ENCODE results near the gene TRAF3. TPM values are rescaled to one million over a fixed set of nuclear protein-coding genes. Genes with fewer than 3 reads are reported as not detected.

TRAF3 gene
- total RNA-seq, 1 experiment from 2014 or later: 25.3 TPM

- H3K27ac Mint-ChIP-seq (ENCODE audit: low read depth, unreplicated experiment): no peak overlapping the region
- no peaks in the 10 kb centered on the region for H3K4me1 Mint-ChIP-seq (ENCODE audit: insufficient read depth, unreplicated experiment)
Observed at GRCh38 chr14:102901633-102902032, 124.4 kb downstream of the TRAF3 start.

GRCh38 chr14:102902086-102902485 lies 124.8 kb downstream of the TRAF3 start:
- BruUV-seq (replicated peaks): no TSS peak
- Mint-ChIP-seq H3K9me3 (ENCODE audit: unreplicated experiment) (no peaks in the 10 kb centered on the region), H3K27me3 (ENCODE audit: insufficient read depth, unreplicated experiment) (no peaks in the 10 kb centered on the region), H3K36me3 (ENCODE audit: insufficient read depth, unreplicated experiment) (peaks cover 41% of the 10 kb centered on the region), H3K4me1 (ENCODE audit: insufficient read depth, unreplicated experiment) (no peaks in the 10 kb centered on the region), H3K4me3 (ENCODE audit: unreplicated experiment) (no peak overlapping the region), H3K27ac (ENCODE audit: low read depth, unreplicated experiment) (no peak overlapping the region)
- no peak for DNase-seq (ENCODE audit: unreplicated experiment)
- CTCF ChIA-PET: no interaction called here
- POLR2A ChIA-PET: no interaction called here
- no peak for TF ChIP-seq CTCF (IDR thresholded peaks at IDR 0.05; ENCODE audit: unreplicated experiment)
- intact Hi-C loops (cut with micrococcal nuclease): no loop called here

More at GRCh38 chr14:102901633-102902032, 124.4 kb downstream of the TRAF3 start:
- ChIA-PET POLR2A (no interaction called here), CTCF (interaction anchor here (0.5 kb wide), 1 partner anchor 10 kb away, joined by 3 read pairs; no protein-coding TSS in a partner anchor)
- Mint-ChIP-seq H3K36me3 (ENCODE audit: insufficient read depth, unreplicated experiment) (peaks cover 37% of the 10 kb centered on the region), H3K4me3 (ENCODE audit: unreplicated experiment) (no peak overlapping the region), H3K27me3 (ENCODE audit: insufficient read depth, unreplicated experiment) (no peaks in the 10 kb centered on the region), H3K9me3 (ENCODE audit: unreplicated experiment) (no peaks in the 10 kb centered on the region)
- BruUV-seq (replicated peaks): no TSS peak
- no peak for TF ChIP-seq CTCF (IDR thresholded peaks at IDR 0.05; ENCODE audit: unreplicated experiment)
- DNase-seq (ENCODE audit: unreplicated experiment): no peak
- intact Hi-C loops (cut with micrococcal nuclease): no loop called here

DNA sequence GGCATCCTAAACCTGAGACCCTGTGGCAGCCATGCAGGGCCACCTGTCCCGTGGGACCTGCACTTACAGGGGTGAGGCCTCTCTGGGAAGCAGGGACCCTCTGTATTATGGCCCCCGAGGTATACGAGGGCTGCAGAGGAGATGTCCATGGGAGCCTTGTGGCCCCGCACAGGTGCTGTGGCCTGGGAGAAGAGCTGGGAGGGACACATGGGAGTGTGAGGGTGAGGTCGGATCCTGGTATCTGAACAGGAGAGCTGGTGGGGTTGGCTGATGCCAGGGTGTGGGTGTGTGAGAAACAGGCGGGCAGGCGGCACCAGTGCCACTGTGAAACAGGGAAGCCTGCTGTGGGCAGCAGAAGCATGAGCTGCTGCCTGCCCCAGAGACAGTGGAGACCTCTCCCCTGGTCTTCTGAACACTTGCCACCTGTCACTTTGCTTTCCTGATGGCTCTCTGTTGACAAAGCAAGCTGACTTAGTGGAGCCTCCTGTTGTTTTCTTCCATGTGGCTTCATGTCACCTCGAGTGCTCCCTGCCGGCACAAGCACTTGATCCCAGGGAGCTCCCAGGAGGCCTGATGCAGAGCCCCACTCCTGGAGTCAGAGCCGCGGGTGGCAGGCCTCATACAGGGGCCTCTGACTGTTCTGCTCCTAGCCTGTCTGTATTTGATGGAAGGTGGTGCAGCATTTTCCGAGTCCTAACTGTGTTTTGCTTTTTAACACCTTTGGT lies 125.4 kb downstream of the TRAF3 start:
- Mint-ChIP-seq H3K4me3 (ENCODE audit: unreplicated experiment) (no peak overlapping the region), H3K27me3 (ENCODE audit: insufficient read depth, unreplicated experiment) (no peaks in the 10 kb centered on the region), H3K36me3 (ENCODE audit: insufficient read depth, unreplicated experiment) (peaks cover 42% of the 10 kb centered on the region), H3K4me1 (ENCODE audit: insufficient read depth, unreplicated experiment) (no peaks in the 10 kb centered on the region), H3K27ac (ENCODE audit: low read depth, unreplicated experiment) (no peak overlapping the region), H3K9me3 (ENCODE audit: unreplicated experiment) (no peaks in the 10 kb centered on the region)
- intact Hi-C loops (cut with micrococcal nuclease): no loop called here
- POLR2A ChIA-PET: no interaction called here
- CTCF ChIA-PET: no interaction called here
- no peak for DNase-seq (ENCODE audit: unreplicated experiment)
- BruUV-seq (replicated peaks): no TSS peak
- no peak for TF ChIP-seq CTCF (IDR thresholded peaks at IDR 0.05; ENCODE audit: unreplicated experiment)

DNA sequence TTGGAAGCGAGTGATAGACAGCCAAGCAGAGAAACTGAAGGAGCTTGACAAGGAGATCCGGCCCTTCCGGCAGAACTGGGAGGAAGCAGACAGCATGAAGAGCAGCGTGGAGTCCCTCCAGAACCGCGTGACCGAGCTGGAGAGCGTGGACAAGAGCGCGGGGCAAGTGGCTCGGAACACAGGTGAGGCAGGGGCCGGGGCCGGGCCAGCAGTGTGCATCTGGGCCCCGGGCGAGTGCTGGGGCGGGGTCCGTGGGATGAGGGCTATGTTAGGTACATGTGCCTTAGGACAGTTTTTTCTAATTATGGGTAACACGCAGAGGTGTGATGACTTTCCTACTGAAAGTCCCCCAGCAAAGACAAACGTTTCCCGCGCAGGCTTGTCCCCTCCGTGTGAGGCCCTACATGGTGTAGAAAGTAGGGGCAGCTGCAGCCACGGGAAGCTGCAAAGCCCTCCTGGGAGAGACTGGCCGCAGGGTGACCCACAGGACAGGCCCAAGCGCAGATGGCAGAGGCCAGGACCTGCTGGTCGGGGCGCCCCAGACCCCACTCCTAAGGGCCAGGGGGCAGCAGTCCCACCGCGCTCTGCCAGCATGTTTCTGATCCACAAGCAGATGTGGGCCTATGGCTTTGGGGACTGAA lies 126.1 kb downstream of the TRAF3 start:
- Mint-ChIP-seq H3K27me3 (ENCODE audit: insufficient read depth, unreplicated experiment) (no peaks in the 10 kb centered on the region), H3K9me3 (ENCODE audit: unreplicated experiment) (no peaks in the 10 kb centered on the region), H3K36me3 (ENCODE audit: insufficient read depth, unreplicated experiment) (peaks cover 40% of the 10 kb centered on the region), H3K27ac (ENCODE audit: low read depth, unreplicated experiment) (no peak overlapping the region), H3K4me1 (ENCODE audit: insufficient read depth, unreplicated experiment) (no peaks in the 10 kb centered on the region), H3K4me3 (ENCODE audit: unreplicated experiment) (no peak overlapping the region)
- BruUV-seq (replicated peaks): no TSS peak
- no peak for TF ChIP-seq CTCF (IDR thresholded peaks at IDR 0.05; ENCODE audit: unreplicated experiment)
- intact Hi-C loops (cut with micrococcal nuclease): no loop called here
- no peak for DNase-seq (ENCODE audit: unreplicated experiment)
- ChIA-PET POLR2A (no interaction called here), CTCF (no interaction called here)
